ENCODE measurements around the gene BAK1.

BAK1 gene

DNA sequence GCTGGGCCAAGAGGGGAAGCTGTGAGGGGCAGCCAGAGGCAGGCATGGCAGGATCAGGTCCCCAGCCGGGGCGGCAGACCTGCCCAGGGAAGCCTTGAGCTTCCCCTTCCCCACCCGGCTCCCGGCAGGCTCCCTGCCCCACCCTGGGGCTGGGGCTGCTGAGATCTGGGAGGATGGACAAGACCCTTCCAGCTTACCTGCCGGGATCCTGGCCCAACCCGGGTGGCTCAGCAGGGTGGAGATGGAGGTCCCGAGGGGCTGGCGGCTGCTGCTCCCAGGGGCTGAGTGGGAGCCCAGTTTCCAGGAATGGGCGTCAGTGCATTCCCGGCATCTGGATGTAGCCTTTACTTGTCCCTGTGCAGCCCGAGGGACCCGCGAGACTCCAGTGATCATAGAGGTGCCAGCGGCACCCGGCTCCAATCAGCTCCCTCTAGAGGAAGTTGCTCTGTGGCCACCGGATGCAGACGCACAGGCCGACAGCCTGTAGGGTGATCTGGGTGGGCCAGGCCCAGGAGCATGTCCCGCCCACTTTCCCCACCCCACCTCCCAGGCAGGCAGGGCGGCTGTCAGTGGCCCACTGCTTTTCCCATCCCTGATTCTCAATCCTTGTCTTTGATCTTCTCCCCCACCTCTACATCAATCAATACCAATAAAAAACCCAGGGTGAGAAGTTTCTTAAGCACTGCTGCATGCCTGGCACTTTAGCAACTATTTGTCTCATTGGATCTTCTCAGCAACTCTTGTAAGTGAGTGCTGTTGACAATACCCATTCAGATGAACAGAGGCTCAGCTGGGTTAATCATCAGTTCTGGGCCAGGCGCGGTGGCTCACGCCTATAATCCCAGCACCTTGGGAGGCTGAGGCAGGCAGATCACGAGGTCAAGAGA lies at the start of gene BAK1:
BAK1 (minus strand) TSS at position 449 of the 887 bp plus-strand sequence. CDS start 2,672 bp downstream, outside the sequence.
- DNase-seq (ENCODE audit: low read depth, low spot score) = peak; percentile 66

DNA sequence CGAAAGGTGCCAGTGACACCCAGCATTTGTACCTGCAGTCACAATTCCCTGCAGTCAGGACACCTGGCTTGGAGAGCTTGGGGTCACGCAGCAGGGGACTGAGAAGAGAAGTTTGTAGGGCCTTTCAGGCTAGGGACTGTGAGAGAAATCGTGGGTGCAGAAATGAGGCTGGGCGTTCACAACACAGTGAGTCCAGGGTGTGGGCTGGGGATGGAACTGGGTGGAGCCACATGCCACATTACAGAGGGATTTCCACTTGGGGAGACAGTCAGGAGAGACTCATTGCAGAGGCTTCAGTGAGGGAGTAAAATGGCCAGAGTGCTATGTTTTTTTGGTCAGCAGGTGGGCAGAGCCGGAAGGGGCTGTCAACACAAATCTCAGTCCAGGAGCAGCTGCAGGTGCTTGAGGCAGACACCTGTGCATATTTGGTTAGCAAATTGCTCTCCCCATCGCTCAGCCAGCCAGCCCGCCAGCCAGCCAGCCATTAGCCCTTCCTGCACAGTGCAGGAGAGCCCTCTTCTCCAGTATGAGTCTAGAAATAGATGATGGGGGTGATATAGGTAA lies 48.4 kb upstream of the BAK1 start:
- no peak for DNase-seq (ENCODE audit: low read depth, low spot score)

DNA sequence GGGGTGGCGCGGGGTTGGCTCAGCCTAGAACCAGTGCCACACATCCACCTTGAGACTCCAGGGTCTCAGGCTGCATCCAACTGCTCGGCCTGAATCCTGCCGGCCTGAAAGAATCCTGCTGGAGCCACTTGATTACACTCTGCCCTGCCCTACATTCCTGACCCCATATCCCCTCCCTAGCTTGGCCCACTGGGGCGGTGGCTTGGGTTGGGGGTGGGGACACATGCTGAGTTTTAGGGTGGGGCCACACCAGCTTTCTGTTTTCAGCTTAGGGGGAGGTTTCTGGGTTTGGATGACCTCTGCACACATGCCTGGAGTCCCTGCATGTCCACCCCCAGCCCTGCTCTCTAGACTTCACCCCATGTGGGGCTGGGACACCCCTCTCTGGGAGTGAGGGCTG lies 47.8 kb upstream of the BAK1 start:
- no peak for DNase-seq (ENCODE audit: low read depth, low spot score)

DNA sequence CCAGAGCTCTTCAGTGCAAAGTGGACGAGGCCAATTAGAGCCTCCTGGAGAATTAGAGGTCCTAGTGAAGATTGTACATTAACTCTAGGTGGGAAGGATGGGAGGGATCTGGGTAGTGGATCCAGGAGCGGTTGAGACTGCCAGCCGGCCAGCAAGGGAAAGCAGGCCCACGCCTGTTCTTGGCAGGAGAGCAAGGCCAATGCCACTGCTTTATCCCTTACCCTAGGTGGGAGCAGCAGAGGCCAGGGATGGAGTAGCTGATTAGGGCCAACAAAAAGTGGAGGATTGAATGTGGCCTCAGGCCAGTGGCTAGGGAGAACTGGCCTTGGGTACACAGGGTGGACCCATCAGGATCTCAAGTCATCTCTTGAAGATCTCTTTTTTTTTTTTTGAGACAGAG lies 44.8 kb upstream of the BAK1 start:
- DNase-seq (ENCODE audit: low read depth, low spot score) = no peak

DNA sequence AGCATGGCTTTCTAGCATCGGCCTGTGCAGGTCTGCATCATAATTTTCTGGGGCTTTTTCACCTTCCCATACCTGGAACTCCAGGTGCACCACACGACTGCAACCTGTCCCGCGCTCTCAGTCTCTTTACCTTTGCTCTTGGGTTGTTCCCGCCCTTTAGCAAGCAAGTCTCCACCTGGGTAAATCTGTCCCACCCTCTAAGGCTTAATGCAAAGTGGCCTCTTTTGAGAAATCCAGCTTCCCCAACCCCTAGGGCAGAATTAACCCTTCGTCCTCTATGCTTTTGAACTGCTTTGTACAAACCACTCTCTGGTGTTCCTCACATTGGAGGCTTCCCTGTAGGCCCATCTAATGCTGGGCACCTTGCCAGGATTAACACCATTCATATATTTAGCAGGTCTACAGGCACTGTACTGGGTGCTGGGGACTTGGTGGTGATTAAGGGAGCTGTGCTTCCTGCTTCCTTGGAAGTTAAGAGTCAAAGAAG lies 43.9 kb upstream of the BAK1 start:
- no peak for DNase-seq (ENCODE audit: low read depth, low spot score)

DNA sequence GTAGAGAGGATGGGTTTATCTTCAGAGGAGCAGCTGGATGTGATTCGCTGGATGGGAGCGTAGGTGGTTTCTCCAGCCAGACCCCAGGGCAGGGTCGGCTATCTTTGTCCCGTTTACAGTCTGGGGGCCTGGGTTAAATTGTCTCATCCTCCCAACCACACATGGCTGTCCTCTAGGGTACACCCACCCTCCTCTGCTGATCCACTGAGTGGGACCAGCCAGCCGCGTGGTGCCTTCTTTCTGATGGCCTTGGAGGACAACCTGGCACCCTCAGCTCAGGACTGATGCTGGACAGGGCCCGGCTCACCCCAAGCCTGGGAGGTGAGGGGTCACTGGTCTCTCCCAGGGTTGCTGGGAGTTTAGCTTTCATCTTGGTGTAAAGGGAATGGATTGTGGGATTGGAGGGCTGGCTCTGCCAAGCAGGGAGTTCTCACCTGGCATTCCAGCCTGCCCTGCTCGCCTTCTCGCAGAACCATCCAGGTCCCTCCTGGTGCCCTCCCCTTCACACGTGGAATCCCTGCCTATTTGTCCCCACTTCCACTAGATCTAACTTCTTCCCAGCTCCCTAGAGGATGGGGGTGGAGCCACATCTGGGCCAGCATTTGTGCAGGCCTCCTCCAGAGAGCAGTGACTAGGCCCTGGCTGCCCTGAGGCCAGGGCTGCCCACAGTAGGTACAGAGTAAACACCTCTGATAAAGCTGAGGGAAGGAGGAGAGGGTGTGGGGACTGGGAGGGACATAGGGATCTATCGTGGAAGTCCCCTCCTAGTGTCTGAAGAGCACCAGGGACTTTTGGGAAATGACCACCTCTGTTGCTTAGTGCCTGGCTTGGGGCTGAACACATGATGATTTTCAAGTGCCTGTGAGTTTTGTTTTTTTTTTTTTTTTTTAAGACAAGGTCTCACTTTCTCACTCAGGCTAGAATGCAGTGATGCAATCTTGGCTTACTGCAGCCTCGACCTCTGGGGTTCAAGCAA lies 42.7 kb upstream of the BAK1 start:
- no peak for DNase-seq (ENCODE audit: low read depth, low spot score)

DNA sequence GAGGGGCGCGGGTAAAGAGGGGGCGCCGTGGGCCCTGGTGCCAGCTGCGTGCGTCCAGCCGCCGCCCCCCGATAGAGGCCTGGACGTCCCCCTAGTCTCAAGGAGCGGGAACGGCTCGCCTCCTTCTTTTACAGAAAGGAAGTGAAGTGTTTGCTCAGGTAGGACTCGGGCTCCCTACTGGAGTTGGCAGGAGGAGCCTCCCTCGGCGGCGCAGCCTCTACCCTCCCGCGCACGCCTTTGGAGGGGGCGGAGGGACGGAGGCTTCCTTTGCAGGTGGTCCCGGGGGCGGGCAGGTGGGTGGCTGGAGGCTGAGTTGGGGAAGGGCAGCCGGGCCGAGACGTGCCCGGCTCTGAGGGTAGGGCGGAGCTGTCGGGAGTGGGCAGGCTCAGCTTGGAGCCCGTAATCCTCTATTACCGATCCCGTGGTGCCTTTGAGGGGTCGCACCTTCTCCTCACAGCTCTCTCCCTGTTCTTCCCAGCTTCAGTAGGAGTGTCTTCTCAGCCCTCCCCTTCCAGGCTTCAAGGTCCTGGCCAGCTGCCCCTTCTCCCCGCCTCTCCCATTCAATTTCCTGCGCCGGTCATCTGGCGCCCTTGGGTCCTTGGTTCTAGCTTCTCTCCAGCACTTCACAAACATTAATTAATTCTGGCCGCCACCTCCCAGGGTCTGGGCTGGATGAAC lies 41.8 kb upstream of the BAK1 start:
- no peak for DNase-seq (ENCODE audit: low read depth, low spot score)

DNA sequence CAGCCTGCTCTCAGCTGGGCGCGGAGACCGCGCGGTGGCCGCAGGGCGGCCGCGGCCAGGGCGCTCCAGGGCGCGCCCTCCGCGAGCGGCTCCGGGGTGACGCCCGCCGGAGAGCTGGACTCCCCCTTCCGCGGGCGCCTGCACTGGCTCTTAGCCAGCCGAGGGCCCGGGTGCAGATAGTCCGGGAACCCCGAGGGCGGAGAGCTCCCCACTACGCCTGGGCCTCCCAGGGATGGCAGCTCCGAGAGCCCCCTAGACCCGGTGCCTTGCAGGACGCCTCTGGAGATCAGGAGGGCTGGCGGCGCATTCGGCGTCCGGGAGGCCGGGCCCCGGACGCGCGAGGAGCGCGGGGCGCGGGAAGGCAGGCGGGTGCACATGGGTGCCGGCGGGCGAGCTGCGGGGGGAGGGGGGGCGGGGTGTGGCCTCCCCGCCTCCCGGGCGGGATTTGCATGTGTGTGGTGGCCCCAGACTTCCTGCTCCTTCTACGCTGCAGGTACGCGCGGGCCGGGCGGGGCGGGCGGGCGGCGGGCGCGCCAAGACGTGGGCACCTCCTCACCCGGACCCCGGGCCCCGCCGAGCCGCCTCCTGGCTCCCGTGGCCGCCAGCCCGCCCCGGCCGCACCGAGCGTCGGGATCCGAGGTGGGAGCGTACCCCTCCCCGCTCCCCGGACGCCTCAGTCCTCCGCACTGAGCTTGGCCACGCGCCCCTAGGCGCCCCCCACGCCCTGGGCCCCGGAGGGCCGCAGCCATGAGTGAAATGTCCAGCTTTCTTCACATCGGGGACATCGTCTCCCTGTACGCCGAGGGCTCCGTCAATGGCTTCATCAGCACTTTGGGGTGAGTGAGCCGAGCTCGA lies 41.0 kb upstream of the BAK1 start, which contains the start of gene ITPR3:
ITPR3 (plus strand) TSS at position 467 of the 855 bp plus-strand sequence; CDS start at position 748, 281 bp downstream.
- DNase-seq (ENCODE audit: low read depth, low spot score) = peak; percentile 45

DNA sequence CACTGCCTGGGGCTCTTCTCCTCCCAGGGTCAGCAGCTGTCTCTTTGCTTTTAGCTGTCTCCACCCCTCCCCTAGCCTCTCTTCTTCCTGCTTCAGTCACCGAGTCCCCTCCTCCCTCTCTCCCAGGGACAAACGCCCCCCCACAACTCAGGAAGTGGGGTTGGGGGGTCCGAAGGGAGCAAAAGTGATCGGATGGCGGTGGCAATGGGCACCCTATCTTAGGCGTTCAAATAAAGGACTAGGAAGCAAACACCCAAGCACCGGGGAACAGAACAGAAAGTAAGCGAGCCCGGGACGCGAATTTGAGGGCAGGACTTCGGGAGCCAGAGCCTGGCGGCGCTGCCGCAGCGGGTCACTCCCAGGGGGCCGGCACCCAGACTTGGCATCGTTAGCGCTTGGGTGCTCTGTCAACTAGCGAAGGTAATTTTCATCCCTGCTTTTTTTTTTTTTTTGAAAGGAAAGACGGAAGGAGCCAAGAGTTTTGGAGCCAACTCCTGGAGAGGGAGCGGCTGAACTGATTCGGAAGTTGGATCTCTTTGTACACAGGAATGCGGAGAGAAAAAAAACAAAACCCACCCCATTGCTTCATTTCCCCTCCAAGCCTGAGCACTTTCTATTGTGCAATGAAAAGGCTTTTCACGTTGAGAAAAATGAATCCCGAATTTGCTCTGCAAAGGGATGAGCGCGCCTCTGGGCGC lies 40.2 kb upstream of the BAK1 start:
- no peak for DNase-seq (ENCODE audit: low read depth, low spot score)

DNA sequence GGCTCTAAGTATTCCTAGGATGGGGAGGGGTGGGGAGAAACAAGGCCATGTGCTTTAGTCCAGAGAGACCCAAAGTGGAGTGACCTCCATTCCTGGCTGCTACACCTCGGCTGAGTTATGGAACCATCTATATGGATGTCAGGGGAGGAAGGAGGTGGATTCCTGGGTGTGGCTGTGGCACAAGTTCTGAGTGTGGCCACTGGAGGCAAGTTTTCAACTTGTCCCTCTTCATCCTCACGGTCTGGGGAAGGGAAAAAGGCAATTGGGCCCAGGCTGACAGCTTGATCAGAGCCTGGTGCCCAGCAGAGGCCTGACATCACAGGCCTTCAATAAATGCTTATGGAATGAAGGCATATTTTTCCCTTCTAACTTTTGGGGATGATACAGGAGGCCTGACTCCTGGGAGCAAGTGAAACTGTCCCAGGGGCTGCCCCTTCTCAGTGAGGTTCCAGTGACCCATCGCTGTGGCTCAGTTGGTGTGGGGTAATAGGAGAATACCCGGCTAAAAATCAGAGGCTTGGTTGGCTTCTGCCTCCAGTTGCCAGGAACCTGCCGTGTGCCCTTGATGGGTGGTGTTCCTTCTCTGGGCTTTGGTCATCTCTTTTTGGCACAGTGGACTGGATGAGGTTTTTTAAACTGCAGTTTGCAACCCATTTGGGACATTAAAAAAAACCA lies 39.2 kb upstream of the BAK1 start:
- DNase-seq (ENCODE audit: low read depth, low spot score) = no peak

DNA sequence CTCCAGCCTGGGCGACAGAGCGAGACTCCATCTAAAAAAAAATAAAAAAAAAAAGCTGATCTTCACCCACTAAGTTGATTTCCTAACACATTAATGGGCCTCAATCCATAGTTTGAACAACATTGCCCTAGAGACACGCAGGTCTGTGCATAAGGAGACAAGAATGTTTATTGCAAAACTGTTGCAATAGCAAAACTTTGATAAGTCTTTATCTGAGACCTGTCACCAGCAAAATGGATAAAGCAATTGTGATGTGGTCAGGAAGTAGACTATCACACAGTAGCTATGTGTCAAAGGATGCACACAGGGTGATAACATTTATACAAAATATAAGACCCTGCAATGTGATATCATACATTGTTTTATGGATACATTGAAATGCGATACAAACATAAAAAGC lies 36.8 kb upstream of the BAK1 start:
- DNase-seq (ENCODE audit: low read depth, low spot score) = no peak

DNA sequence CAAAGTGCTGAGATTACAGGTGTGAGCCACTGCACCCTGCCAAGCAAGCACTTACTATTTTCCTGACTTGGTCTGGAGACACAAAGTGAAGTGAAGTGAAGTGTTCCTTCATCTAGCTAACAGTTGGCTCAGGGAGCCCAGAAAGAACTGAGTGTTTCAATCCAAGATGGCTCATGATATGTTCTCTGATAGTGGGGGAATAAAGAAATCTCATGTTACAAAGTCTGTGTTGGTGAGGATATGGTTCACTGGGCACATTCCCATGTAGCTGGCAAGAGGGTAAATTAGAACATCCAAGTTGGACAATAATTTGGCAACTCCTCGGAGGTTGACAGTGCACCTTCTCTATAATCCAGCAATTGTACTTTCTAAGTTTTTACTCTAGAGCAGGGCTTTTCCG lies 36.0 kb upstream of the BAK1 start:
- no peak for DNase-seq (ENCODE audit: low read depth, low spot score)

DNA sequence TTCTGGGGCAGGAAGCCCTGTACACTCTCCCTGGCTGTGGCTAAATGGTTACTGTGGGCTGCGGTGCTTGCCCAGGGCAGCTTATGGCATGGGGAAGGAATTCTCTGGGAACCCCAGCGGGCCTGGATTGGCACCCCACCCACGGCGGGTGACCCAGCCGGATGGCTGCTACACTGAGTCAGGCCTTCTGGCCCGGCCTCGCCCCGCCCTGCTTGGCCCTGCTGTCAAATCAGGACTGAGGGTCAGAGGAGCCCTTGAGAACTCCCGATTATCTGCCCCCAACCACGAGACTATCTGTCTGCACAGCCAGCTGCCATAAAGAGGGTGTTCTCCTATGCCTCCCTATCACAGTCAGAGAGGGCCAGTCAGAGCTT lies 33.7 kb upstream of the BAK1 start:
- DNase-seq (ENCODE audit: low read depth, low spot score) = no peak

DNA sequence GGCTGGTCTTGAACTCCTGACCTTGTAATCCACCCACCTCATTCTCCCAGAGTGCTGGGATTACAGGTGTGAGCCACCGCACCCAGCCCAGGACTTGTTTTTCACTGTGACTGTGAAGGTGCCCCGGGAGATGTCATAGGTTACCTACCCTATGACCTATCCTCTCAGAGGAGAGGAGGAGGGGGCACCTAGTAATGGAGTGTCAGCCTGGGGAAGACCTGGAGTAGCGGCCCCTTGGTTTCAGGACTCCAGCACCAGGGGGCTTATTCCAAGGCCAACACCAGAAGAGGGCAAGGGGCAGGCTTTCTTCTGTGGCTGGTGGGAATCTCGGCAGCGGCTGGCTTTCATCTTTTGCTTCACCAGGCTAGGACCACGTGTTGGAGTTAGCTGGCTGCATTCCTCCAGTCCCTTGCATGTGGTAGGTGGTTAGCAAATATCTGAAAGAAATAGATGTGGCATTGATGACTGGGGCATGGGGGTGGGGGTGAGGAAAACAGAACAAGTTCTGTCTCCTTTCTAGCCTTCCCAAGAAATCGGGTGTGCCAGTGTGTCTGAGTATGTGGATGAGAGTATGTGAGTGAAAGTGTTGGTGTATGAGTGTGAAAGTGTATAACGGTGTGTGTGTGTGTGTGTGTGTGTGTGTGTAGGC lies 33.2 kb upstream of the BAK1 start:
- no peak for DNase-seq (ENCODE audit: low read depth, low spot score)

DNA sequence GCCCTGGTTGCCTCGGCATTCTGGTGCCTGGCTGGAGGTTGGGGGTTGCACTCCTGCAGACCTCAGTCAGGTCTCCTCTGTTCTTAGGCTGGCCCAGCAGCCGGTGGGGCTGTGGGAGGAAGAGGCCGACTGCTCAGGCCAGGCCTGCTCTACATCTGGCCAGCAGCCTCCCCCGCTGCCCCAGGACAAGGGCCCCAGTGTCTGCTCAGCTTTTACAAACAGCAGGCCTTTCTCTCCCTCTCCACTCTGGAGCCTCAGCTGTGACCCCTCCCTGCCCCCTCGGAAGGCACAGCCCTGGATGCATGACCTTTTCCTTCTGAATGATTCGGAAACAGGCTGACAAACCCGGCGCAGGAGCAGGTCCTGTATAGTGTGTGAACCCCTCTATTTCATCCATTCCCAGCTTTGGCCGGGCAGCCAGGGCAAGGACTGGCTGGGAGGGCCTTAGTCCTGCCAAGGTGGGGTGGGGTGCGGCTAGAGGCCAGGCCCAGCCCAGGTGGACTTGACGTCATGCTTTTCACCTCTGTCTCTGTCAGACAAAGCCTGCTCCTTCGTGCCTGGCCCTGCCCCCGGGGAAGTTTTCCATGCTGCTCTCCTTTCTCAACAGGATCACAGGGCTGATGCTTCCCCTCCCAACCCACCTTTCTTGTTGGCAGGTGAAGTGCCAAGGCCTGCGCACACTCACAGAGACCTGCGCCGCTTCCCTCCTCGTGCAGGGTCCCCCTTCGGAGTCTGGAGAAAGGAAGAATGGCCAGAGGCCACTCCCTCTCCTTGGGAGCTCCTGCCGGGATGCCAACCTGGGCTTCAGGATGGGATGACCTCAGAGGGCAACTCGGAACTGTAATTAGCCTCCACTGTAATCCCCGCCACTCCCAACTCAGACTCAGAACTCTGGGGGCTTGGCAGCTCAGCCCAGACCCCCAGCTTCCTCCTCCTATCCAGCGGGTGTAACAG lies 31.0 kb upstream of the BAK1 start:
- no peak for DNase-seq (ENCODE audit: low read depth, low spot score)

DNA sequence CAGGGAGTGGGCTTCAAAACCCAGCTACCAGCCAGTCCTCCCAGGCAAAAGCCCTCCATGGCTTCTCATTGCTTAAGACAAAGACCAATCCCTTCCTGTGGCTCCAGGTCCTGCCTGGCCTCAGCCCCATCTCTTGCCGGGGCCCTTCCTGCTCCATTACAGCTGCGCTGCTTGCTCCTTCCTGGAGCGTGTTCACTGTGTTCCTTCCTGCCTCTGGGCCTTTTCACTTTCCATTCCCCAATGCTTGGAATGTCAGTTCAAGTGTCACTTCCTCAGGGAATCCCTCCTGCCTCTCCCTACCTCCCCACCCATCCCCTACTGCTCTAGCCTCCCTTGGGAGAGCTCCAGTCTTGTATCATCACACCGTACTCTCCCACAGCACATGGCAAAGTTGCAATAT lies 30.0 kb upstream of the BAK1 start:
- DNase-seq (ENCODE audit: low read depth, low spot score) = no peak

DNA sequence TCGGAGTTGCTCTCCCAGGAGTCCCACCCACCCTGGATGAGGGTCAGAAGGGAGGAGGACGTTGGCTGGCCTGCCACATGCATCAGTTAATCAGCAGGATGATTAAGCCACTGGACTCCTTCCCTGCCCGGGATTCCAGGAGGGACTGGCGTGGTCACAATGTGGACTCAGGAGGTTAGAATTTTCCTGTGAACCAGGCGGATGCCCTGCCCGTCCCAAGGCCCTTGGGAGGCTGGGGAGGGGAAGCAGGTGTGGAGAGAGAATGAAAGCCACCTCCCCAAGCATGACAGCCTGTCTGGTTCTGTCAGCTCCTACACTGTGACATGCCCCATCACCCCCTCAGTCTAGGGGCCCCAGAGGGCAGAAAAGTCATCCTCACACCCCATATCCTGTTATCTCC lies 29.5 kb upstream of the BAK1 start:
- DNase-seq (ENCODE audit: low read depth, low spot score) = no peak

DNA sequence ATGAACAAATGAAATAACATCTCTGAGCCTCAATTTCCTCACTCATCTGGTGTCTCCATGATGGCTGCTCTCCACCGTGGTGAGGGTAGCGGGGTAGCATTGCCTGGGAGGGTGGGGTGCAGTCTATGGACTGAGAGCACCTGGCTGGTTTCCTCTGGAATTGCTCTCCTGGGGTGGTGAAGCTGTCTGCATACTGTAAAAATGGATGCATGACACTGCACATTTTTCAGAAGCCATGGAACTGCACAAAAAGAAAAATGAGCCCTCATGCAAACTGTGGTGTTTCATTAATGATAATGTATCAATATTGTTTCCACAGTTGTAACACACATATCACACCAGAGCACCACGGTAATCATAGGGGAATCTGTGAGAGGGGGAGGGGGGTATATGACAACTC lies 28.9 kb upstream of the BAK1 start:
- DNase-seq (ENCODE audit: low read depth, low spot score) = no peak
